ENCODE data around the gene DRAM2. TPM values are rescaled to one million over a fixed set of nuclear protein-coding genes. Genes with fewer than 3 reads are reported as not detected.

Gene DRAM2
- total and polyA plus RNA-seq, 9 of the 15 experiments (the other 6 are each of a cell fraction or from before 2014, with no cell fraction given) = 29.0 to 161 (median 53.5) TPM

DNA sequence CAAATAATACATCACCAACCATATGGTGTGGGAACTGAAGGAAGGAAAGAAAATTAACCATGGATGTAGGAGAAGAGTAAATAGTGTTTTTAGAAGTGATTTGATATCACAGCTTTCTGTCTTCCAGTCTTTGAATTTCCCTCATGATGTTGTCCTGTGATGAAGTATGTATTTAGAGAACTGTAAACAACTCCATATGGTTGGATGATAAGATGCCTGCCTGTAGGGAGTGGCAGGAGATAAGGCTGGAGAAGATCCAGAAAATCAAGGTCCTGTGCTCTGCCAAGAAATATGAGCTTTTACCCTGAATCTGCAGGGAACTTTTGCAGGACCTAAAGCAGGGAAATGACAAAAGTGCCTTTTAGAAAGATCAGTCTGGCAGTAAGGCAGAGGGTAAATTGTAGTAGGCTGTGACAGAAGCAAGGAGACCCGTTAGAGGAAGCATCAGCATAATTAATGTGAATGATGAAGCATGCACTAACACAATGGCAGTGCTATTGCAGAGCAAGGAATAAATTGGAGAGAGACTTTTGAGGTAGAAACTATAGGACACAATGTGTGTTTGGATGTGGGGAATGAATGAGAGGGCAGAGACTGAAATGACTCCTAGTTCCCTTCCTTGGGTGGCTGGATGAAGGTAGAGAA is 22.1 kb upstream of the DRAM2 start (continued):
- TF ChIP-seq ZNF518B (CRISPR knock-in tag; IDR thresholded peaks at IDR 0.05) (no peak), E2F4 (CRISPR knock-in tag; IDR thresholded peaks at IDR 0.05; ENCODE audit: low read depth) (no peak), ZFP30 (CRISPR knock-in tag; IDR thresholded peaks at IDR 0.05; ENCODE audit: borderline replicate concordance) (no peak), PHTF2 (CRISPR knock-in tag; IDR thresholded peaks at IDR 0.05) (no peak), MAFK (IDR thresholded peaks at IDR 0.05; ENCODE audit: low read length) (no peak; the same call in 1 of the 2 replicates), ZNF764 (CRISPR knock-in tag; IDR thresholded peaks at IDR 0.05; ENCODE audit: low read depth) (no peak), JUND (IDR thresholded peaks at IDR 0.05; ENCODE audit: borderline replicate concordance, low read depth, low read length) (peak; percentile 75), JUND (tag; IDR thresholded peaks at IDR 0.05; ENCODE audit: borderline replicate concordance, low read depth, low read length) (peak; percentile 49; the same call in 2 of the 3 replicates), BCLAF1 (IDR thresholded peaks at IDR 0.05; ENCODE audit: borderline replicate concordance in 1 of 2, control insufficient read depth in 1 of 2, low read depth in 2 of 2, low read length in 1 of 2) (no peak), HDAC1 (IDR thresholded peaks at IDR 0.05) (peak; percentile 93 to 100), POLR2AphosphoS5 (IDR thresholded peaks at IDR 0.05; ENCODE audit: control insufficient read depth, insufficient read depth, low read depth, low read length) (peak; percentile 95), SMARCA4 (IDR thresholded peaks at IDR 0.05) (peak; percentile 99), FOXA3 (CRISPR knock-in tag; conservative IDR thresholded peaks at IDR 0.05 in 1 of 2, IDR thresholded peaks at IDR 0.05 in 1 of 2) (peak in 1 of 2 experiments; percentile 98; a peak in 2 of 4 replicates), NR3C1 (CRISPR knock-in tag; IDR thresholded peaks at IDR 0.05) (no peak), SRSF3 (IDR thresholded peaks at IDR 0.05; ENCODE audit: insufficient read depth, low read length) (no peak), MYC (IDR thresholded peaks at IDR 0.05; ENCODE audit: low read depth, low read length) (peak; percentile 66), MYC (CRISPR knock-in tag; IDR thresholded peaks at IDR 0.05; ENCODE audit: borderline replicate concordance, low read depth) (no peak), MAZ (CRISPR knock-in tag; conservative IDR thresholded peaks at IDR 0.05 in 1 of 2, IDR thresholded peaks at IDR 0.05 in 1 of 2) (peak in 1 of 2 experiments; percentile 86; a peak in 2 of 4 replicates), KLF16 (IDR thresholded peaks at IDR 0.05) (peak; percentile 97)

All from K562 (cell line).